HepG2 (cell line): Measurements from ENCODE around the gene CLCC1. TPM values are rescaled to one million over a fixed set of nuclear protein-coding genes. Genes with fewer than 3 reads are reported as not detected.

Experiments
- ATAC-seq: fragments of 200-7000 bp; cut with Tn5 transposase; 3 replicates; pipeline ENCODE4 v1.9.1; 2020; ENCODE audit warnings: mild to moderate bottlenecking, moderate library complexity
- BruUV-seq: library from RNA; stranded (reverse); fragments of 400-500 nt; replicated peaks from 2 replicates; lab custom pipeline; 2021; lab: Mats Ljungman, UMichigan
- CTCF ChIA-PET: fragments of 300-600 bp; formaldehyde crosslinking; extraction: SDS; loops from one replicate; lab custom pipeline; 2021; ENCODE audit warnings: low total read pairs, inconsistent platforms, low intra/inter-chr PET ratio; lab: Yijun Ruan, JAX
- POLR2A ChIA-PET: fragments of 350-600 bp; sonication (Branson Sonifier 250); formaldehyde crosslinking; loops from one replicate; lab custom pipeline; 2020; ENCODE audit warnings: antibody characterized with exemption, inconsistent platforms; lab: Yijun Ruan, JAX
- DNase-seq: peaks from one replicate; pipeline ENCODE4 v3.0.0-alpha.2; 2015; ENCODE audit warnings: low spot score
- FAIRE-seq: peaks from 3 replicates; lab custom pipeline; 2011; peaks lifted over from hg19 to GRCh38; lab: Jason Lieb, UNC
- H2AFZ ChIP-seq: one replicate; pipeline ENCODE4 v1.6.1; 2011; ENCODE audit warnings: low read length, inconsistent platforms
- H3K27ac ChIP-seq: fragments of 300-600 bp; 3 replicates; pipeline ENCODE4 v1.8.0; 2011; ENCODE audit warnings: mixed run types, mild to moderate bottlenecking, mixed read lengths, low read length, inconsistent platforms; ENCODE audit not compliant: insufficient read depth; ENCODE audit errors: extremely low read length
- H3K27me3 ChIP-seq, 2 experiments: fragments of 200-600 bp in 1 of 2; 2 replicates in 1 of 2; 3 replicates in 1 of 2; pipeline versions ENCODE4 v1.6.0 to v1.8.0; 2011; ENCODE audit warnings: low read length in 2 of 2, mild to moderate bottlenecking in 2 of 2, moderate library complexity in 2 of 2, inconsistent platforms in 1 of 2; ENCODE audit not compliant: insufficient read depth in 2 of 2, control insufficient read depth in 1 of 2
- H3K36me3 ChIP-seq, 2 experiments: fragments of 200-600 bp in 1 of 2; replicated peaks in 1 of 2; 2 replicates in 1 of 2; 3 replicates in 1 of 2; pipeline versions ENCODE4 v1.5.1 to v1.8.0; 2011; ENCODE audit warnings: low read length in 2 of 2, inconsistent platforms in 1 of 2; ENCODE audit not compliant: insufficient read depth in 2 of 2, control insufficient read depth in 1 of 2
- H3K4me1 ChIP-seq: 2 replicates; pipeline ENCODE4 v1.5.1; 2012; ENCODE audit warnings: low read length, inconsistent platforms; ENCODE audit not compliant: insufficient read depth
- H3K4me2 ChIP-seq: 2 replicates; pipeline ENCODE4 v1.6.0; 2011; ENCODE audit warnings: low read depth, low read length, inconsistent platforms
- H3K4me3 ChIP-seq, 3 experiments: fragments of 200-600 bp in 1 of 3; sonication (generic), shearing (Covaris generic) in 1 of 3; replicated peaks in 1 of 3; 2 replicates each; pipeline ENCODE4 v1.5.1; 2011 to 2016; ENCODE audit warnings: low read length in 3 of 3, inconsistent platforms in 2 of 3, low read depth in 2 of 3, mild to moderate bottlenecking in 2 of 3, control low read depth in 1 of 3, mixed read lengths in 1 of 3; ENCODE audit not compliant: insufficient read depth in 1 of 3
- H3K79me2 ChIP-seq: one replicate; pipeline ENCODE4 v1.6.1; 2011; ENCODE audit warnings: low read length, inconsistent platforms; ENCODE audit not compliant: insufficient read depth
- H3K9ac ChIP-seq: 2 replicates; pipeline ENCODE4 v1.6.0; 2011; ENCODE audit warnings: mild to moderate bottlenecking, low read depth, low read length, inconsistent platforms; ENCODE audit not compliant: insufficient read depth
- H3K9me3 ChIP-seq: 2 replicates; pipeline ENCODE4 v1.5.1; 2012; ENCODE audit warnings: mild to moderate bottlenecking, low read length
- H4K20me1 ChIP-seq: 2 replicates; pipeline ENCODE4 v1.6.0; 2011; ENCODE audit warnings: inconsistent platforms, mild to moderate bottlenecking, low read length, moderate library complexity; ENCODE audit not compliant: insufficient read depth
- CREB1 ChIP-seq, 2 experiments: fragments of 450-650 bp in 1 of 2; IDR thresholded peaks; 2 replicates each; pipeline ENCODE4 v1.6.1; 2016 to 2017; ENCODE audit warnings: control low read depth in 1 of 2, mild to moderate bottlenecking in 1 of 2, missing compliant biosample characterization in 1 of 2, missing genetic modification characterization in 1 of 2
- HES4 ChIP-seq: sonication (generic); formaldehyde crosslinking; IDR thresholded peaks from 2 replicates; pipeline ENCODE4 v1.9.0; 2021; ENCODE audit warnings: mild to moderate bottlenecking, missing genetic modification reagents, borderline replicate concordance
- HNRNPLL ChIP-seq: fragments of 200-400 bp; formaldehyde crosslinking; IDR thresholded peaks from 2 replicates; pipeline ENCODE4 v1.6.1; 2017; ENCODE audit warnings: mild to moderate bottlenecking, low read depth, low read length; ENCODE audit not compliant: poor library complexity, severe bottlenecking
- KAT7 ChIP-seq: IDR thresholded peaks from 2 replicates; pipeline ENCODE4 v1.6.1; 2018; ENCODE audit warnings: borderline replicate concordance, missing compliant biosample characterization
- U2AF1 ChIP-seq: fragments of 200-400 bp; formaldehyde crosslinking; optimal IDR thresholded peaks from 2 replicates; pipeline ENCODE3; 2017; ENCODE audit warnings: mild to moderate bottlenecking, low read depth, low read length
- ZIK1 ChIP-seq: sonication (generic); formaldehyde crosslinking; IDR thresholded peaks from 2 replicates; pipeline ENCODE4 v1.5.0; 2020; ENCODE audit warnings: mild to moderate bottlenecking, low read depth, missing genetic modification reagents, borderline replicate concordance
- ZNF264 ChIP-seq: sonication (generic); formaldehyde crosslinking; IDR thresholded peaks from 2 replicates; pipeline ENCODE4 v1.4.0; 2020; ENCODE audit warnings: missing genetic modification reagents
- ZNF33B ChIP-seq: sonication (generic); formaldehyde crosslinking; IDR thresholded peaks from 2 replicates; pipeline ENCODE4 v1.5.1; 2020; ENCODE audit warnings: mild to moderate bottlenecking, missing genetic modification reagents
- ZNF841 ChIP-seq: sonication (generic); formaldehyde crosslinking; IDR thresholded peaks from 2 replicates; pipeline ENCODE4 v1.8.1; 2023; ENCODE audit warnings: missing genetic modification reagents, borderline replicate concordance
- WGBS: methylation state at CpG from one replicate; pipeline ENCODE4 v1.1.6; 2017; ENCODE audit warnings: low lambda C conversion rate; 5-methylcytosine and 5-hydroxymethylcytosine counted together
- in situ Hi-C: cut with HindIII; loops from 2 replicates; pipeline ENCODE4 v1.10.0; 2017; ENCODE audit warnings: low pct_unique_long_range_greater_than_20kb; ENCODE audit not compliant: extremely low pct_ligation_motif_present
- intact Hi-C: fragments of 100-400 bp; cut with micrococcal nuclease; formaldehyde crosslinking; loops from one replicate; pipeline ENCODE4 v1.10.0; 2022; ENCODE audit not compliant: unreplicated experiment
- polyA plus RNA-seq, 8 experiments: library from polyadenylated mRNA; depleted of rRNA in 3 of 8; stranded (reverse) in 7 of 8; unstranded in 1 of 8; fragments of >200 nt; fragmentation: Illumina TruSeq in 4 of 8; extraction: Trizol in 4 of 8; gene quantifications; 2 replicates each; pipeline versions ENCODE4 v1.2.1 to v1.2.3, GENCODE V29; 2011 to 2016; ENCODE audit warnings: low read depth in 4 of 8, missing spikeins in 1 of 8, mixed read lengths in 1 of 8; ENCODE audit not compliant: insufficient read depth in 1 of 8
- total RNA-seq, 5 experiments: library from RNA; depleted of rRNA; stranded (reverse); fragments of >200 nt; fragmentation: Illumina TruSeq; extraction: Trizol; gene quantifications; 2 replicates each; pipeline ENCODE4 v1.2.3, GENCODE V29; 2016; ENCODE audit warnings: low read depth in 1 of 5
- TF ChIP-seq, protein P1 (sequence below): sonication (generic); formaldehyde crosslinking; IDR thresholded peaks from 2 replicates; pipeline ENCODE4 v1.9.0; 2022; ENCODE audit warnings: missing genetic modification reagents, mild to moderate bottlenecking, borderline replicate concordance
- TF ChIP-seq, protein P2 (sequence below): sonication (generic); formaldehyde crosslinking; IDR thresholded peaks from 2 replicates; pipeline ENCODE4 v1.5.1; 2020; ENCODE audit warnings: missing genetic modification reagents, mild to moderate bottlenecking, borderline replicate concordance

The CLCC1 gene
- total and polyA plus RNA-seq, 2 of the 13 experiments (the other 11 are each of a cell fraction or from before 2014, with no cell fraction given) = 16.0 to 25.8 TPM

DNA sequence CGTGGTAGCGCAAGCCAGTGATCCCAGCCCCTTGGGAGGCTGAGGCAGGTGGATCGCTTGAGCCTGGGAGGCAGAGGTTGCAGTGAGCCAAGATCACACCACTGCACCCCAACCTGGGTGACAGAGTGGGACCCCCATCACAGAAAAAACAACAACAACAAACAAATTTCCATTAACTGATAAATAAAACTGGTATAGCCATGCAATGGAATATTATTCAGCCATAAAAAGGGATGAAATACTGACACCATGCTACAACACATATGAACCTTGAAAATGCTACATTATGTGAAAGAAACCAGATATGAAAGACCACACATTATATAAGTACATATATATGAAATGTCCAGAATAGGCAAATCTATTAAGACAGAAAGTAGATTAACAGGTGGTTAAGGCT is 12.0 kb downstream of the CLCC1 start:
- FAIRE-seq = no peak
- ATAC-seq = no peak

More for the DNA sequence above, 12.0 kb downstream of the CLCC1 start:
- Histone ChIP-seq H3K4me2 (no peak overlapping the region), H3K27ac (no peak overlapping the region), H2AFZ (no peak overlapping the region), H3K27me3 (no peaks in the 10 kb centered on the region), H3K79me2 (peaks cover 37% of the 10 kb centered on the region), H4K20me1 (peaks cover 5% of the 10 kb centered on the region; the same call in 1 of the 2 replicates), H3K9ac (no peak overlapping the region), H3K4me1 (peaks cover 14% of the 10 kb centered on the region), H3K9me3 (no peaks in the 10 kb centered on the region), H3K36me3 (peaks cover 3 to 30% of the 10 kb centered on the region in 2 experiments; a peak in 4 of 5 replicates), H3K4me3 (no peak overlapping the region)
- POLR2A ChIA-PET = no interaction called here
- CTCF ChIA-PET = no interaction called here
- intact Hi-C loops = no loop called here
- no TSS peak for BruUV-seq
- no peak for TF ChIP-seq U2AF1
- TF ChIP-seq, protein P1, sequence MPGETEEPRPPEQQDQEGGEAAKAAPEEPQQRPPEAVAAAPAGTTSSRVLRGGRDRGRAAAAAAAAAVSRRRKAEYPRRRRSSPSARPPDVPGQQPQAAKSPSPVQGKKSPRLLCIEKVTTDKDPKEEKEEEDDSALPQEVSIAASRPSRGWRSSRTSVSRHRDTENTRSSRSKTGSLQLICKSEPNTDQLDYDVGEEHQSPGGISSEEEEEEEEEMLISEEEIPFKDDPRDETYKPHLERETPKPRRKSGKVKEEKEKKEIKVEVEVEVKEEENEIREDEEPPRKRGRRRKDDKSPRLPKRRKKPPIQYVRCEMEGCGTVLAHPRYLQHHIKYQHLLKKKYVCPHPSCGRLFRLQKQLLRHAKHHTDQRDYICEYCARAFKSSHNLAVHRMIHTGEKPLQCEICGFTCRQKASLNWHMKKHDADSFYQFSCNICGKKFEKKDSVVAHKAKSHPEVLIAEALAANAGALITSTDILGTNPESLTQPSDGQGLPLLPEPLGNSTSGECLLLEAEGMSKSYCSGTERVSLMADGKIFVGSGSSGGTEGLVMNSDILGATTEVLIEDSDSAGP (CRISPR knock-in tag) = no peak
- TF ChIP-seq ZNF264 (CRISPR knock-in tag) = no peak
- TF ChIP-seq, protein P2, sequence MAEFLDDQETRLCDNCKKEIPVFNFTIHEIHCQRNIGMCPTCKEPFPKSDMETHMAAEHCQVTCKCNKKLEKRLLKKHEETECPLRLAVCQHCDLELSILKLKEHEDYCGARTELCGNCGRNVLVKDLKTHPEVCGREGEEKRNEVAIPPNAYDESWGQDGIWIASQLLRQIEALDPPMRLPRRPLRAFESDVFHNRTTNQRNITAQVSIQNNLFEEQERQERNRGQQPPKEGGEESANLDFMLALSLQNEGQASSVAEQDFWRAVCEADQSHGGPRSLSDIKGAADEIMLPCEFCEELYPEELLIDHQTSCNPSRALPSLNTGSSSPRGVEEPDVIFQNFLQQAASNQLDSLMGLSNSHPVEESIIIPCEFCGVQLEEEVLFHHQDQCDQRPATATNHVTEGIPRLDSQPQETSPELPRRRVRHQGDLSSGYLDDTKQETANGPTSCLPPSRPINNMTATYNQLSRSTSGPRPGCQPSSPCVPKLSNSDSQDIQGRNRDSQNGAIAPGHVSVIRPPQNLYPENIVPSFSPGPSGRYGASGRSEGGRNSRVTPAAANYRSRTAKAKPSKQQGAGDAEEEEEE (CRISPR knock-in tag) = no peak
- TF ChIP-seq ZNF33B (CRISPR knock-in tag) = no peak
- TF ChIP-seq ZIK1 (CRISPR knock-in tag) = no peak
- no peak for TF ChIP-seq ZNF841 (CRISPR knock-in tag)
- TF ChIP-seq HES4 (CRISPR knock-in tag) = no peak
- TF ChIP-seq HNRNPLL = no peak
- no peak for TF ChIP-seq CREB1 (IDR thresholded peaks at IDR 0.05)
- TF ChIP-seq CREB1 (CRISPR knock-in tag; IDR thresholded peaks at IDR 0.05) = no peak
- no peak for TF ChIP-seq KAT7 (CRISPR knock-in tag)
- TF ChIP-seq, all 625 proteins: peak for 0
- WGBS = 100% methylated on average over 3 of the region's 3 CpGs
- no peak for DNase-seq
- in situ Hi-C loops = no loop called here
